Body of pancreas (tissue), 4 donors: ENCODE data around the gene GOSR2. TPM values are rescaled to one million over a fixed set of nuclear protein-coding genes. Genes with fewer than 3 reads are reported as not detected.

Experiments used
- ATAC-seq: fragments of 150-250 bp; one replicate; pipeline ENCODE4 v1.9.1; 2016
- DNase-seq, 4 donors: peaks; one replicate each; pipeline ENCODE4 v3.0.0-alpha.2; 2019
- H3K27ac ChIP-seq, 4 donors: fragments of 200-600 bp; sonication (generic); 1 replicate in 3 of 4; 2 replicates in 1 of 4; pipeline versions ENCODE4 v1.5.1 to v1.6.1; 2016 to 2019; ENCODE audit warnings: mild to moderate bottlenecking in 1 of 4, mixed read lengths in 1 of 4, moderate library complexity in 1 of 4
- H3K27me3 ChIP-seq, 2 donors: fragments of 200-600 bp; sonication (generic); one replicate each; pipeline ENCODE4 v1.6.0; 2016; ENCODE audit warnings: mild to moderate bottlenecking in 1 of 2
- H3K36me3 ChIP-seq, 2 donors: fragments of 200-600 bp; sonication (generic); replicated peaks in 1 of 2; 2 replicates each; pipeline ENCODE4 v1.5.1; 2016; ENCODE audit warnings: low read depth in 2 of 2; ENCODE audit not compliant: insufficient read depth in 1 of 2
- H3K4me1 ChIP-seq: fragments of 200-600 bp; sonication (generic); one replicate; pipeline ENCODE4 v1.6.0; 2016
- H3K4me3 ChIP-seq, 2 donors: fragments of 200-600 bp; sonication (generic); 1 replicate in 1 of 2; 2 replicates in 1 of 2; pipeline ENCODE4 v1.5.1; 2016 to 2019
- H3K9me3 ChIP-seq, 3 donors: fragments of 200-600 bp; sonication (generic); 1 replicate in 2 of 3; 2 replicates in 1 of 3; pipeline ENCODE4 v1.5.1; 2016
- POLR2A ChIP-seq, 3 donors: fragments of 450-650 bp; IDR thresholded peaks; one replicate each; pipeline ENCODE4 v1.6.1; 2016; ENCODE audit warnings: antibody characterized with exemption in 3 of 3, mild to moderate bottlenecking in 2 of 3
- WGBS, 2 donors: methylation state at CpG; one replicate each; pipeline ENCODE4 v1.1.5; 2017; 5-methylcytosine and 5-hydroxymethylcytosine counted together
- intact Hi-C: fragments of 100-400 bp; cut with DNase I; formaldehyde crosslinking; loops from one replicate; pipeline ENCODE4 v1.15.1; 2023
- total RNA-seq, 2 donors: library from RNA; depleted of rRNA; stranded (reverse); fragments of >200 nt; gene quantifications; one replicate each; pipeline ENCODE4 v1.1.0, GENCODE V29; 2016
- TF ChIP-seq, protein P1 (sequence below), 7 experiments: fragments of 450-650 bp in 4 of 7; fragments of 200-600 bp in 3 of 7; sonication (generic) in 3 of 7; IDR thresholded peaks; one replicate each; pipeline ENCODE4 v1.5.1; 2016 to 2019; ENCODE audit warnings: antibody characterized with exemption in 7 of 7

GOSR2 gene
- total RNA-seq, 2 donors from 2014 or later, result 41.8 to 46.5 TPM

DNA sequence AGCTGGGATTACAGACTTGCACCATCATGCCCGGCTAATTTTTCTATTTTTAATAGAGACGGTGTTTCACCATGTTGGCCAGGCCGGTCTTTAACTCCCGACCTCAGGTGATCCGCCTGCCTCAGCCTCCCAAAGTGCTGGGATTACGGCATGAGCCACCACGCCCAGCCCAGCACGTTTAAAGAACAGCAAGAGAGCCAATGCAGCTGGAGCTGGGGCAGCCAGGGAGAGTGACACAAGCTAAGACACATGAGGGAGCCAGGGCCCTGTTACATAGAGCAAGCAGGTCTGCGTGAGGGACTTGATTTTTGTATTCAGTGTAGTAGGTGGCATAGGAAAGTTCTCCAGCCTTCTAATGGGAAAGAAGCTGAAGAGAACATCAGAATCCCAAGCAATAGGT, 21.7 kb upstream of the GOSR2 start:
- TF ChIP-seq, protein P1, sequence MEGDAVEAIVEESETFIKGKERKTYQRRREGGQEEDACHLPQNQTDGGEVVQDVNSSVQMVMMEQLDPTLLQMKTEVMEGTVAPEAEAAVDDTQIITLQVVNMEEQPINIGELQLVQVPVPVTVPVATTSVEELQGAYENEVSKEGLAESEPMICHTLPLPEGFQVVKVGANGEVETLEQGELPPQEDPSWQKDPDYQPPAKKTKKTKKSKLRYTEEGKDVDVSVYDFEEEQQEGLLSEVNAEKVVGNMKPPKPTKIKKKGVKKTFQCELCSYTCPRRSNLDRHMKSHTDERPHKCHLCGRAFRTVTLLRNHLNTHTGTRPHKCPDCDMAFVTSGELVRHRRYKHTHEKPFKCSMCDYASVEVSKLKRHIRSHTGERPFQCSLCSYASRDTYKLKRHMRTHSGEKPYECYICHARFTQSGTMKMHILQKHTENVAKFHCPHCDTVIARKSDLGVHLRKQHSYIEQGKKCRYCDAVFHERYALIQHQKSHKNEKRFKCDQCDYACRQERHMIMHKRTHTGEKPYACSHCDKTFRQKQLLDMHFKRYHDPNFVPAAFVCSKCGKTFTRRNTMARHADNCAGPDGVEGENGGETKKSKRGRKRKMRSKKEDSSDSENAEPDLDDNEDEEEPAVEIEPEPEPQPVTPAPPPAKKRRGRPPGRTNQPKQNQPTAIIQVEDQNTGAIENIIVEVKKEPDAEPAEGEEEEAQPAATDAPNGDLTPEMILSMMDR (IDR thresholded peaks at IDR 0.05), result no peak
- no peak for TF ChIP-seq POLR2A (IDR thresholded peaks at IDR 0.05)
- H3K27ac ChIP-seq, result no peak overlapping the region
- peaks cover 0 to 4% (median 0%) of the 10 kb centered on the region in 3 donors for H3K9me3 ChIP-seq
- no peaks in the 10 kb centered on the region for H3K36me3 ChIP-seq
- H3K4me3 ChIP-seq, result no peak overlapping the region
- no peaks in the 10 kb centered on the region for H3K27me3 ChIP-seq
- WGBS, 2 donors, result 79 to 94% methylated on average over 4 to 9 of the region's 9 CpGs
- no peak for DNase-seq
- intact Hi-C loops, result no loop called here
- no peak for ATAC-seq
- H3K4me1 ChIP-seq, result no peaks in the 10 kb centered on the region

DNA sequence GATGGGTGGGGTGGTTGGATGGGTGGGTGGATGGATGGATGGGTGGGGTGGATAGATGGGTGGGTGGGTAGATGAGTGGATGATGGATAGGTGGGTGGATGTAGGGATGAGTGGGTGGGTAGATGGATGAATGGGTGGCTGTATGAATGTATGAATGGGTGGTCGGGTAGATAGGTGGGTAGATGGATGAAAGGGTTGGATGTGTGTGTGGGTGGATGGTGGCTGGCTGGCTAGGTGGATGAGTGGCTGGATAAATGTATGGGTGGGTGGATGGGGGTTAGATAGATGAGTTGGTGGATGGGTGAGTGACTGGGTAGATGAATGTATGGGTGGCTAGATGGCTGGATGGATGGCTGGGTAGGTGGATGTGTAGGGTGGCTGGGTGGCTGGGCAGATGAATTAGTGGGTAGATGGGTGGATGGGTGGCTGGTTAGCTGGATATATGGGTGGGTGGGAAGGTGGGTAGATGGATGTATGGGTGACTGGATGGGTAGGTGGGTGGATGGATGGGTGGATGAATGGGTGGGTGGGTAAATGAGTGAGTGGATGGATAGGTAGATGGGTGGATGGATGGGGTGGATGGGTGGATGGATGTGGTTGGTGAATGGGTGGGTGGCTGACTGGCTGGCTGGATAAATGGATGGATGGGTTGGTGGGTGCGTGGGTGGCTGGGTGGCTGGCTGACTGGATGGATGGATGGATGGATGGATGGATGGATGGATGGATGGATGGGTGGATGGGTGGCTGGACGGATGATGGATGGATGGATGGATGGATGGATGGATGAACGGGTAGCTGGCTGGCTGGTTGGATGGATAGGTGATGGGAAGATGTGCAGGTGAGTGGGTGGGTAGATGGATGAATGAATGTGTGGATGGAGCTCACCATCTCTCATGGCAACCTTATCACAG, 18.9 kb upstream of the GOSR2 start:
- no peak overlapping the region for H3K27ac ChIP-seq

DNA sequence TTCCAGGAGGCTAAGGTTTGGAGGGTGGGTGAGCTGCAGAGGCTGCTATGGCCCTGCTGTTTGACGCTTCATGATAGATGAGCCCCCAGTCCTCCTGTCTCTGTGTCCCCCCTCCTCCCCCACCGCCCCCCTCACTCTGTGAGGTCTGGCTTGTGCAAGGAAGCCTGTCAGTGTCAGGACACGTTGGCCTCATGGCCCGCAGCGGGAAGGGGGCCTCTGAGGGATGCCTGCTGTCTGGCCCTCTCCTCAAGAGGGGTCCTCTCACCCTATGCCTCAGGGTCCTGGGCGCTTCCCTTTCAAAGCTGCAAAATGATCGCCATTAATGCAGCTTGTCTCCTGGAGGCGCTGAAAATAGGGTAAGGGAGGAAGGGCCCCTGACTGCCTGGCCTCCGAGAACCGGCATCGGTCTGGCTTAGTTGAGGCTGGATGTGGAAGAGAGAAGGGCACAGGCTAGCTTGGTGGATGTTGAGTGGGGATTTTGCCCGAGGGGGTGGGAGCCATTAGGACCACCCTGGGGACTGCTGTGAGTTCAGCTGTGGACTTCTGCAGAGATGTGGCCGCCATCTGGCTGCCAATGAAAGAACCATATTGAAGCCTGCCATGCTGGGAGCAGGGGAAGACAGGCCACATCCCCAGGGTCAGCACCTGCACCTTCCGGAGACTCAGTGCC, 14.8 kb upstream of the GOSR2 start:
- no peak overlapping the region for H3K4me3 ChIP-seq
- H3K9me3 ChIP-seq, result no peaks in the 10 kb centered on the region
- 66 to 94% methylated on average over 6 to 14 of the region's 14 CpGs for WGBS, 2 donors
- H3K27me3 ChIP-seq, result no peaks in the 10 kb centered on the region
- TF ChIP-seq, protein P1 (IDR thresholded peaks at IDR 0.05), result no peak
- no peak for TF ChIP-seq POLR2A (IDR thresholded peaks at IDR 0.05)
- peaks cover 10% of the 10 kb centered on the region for H3K4me1 ChIP-seq
- intact Hi-C loops, result no loop called here
- ATAC-seq, result no peak
- H3K27ac ChIP-seq, result no peak overlapping the region
- DNase-seq, result no peak
- H3K36me3 ChIP-seq, result no peaks in the 10 kb centered on the region

More for the DNA sequence above, 18.9 kb upstream of the GOSR2 start:
- Histone ChIP-seq H3K27me3 (no peaks in the 10 kb centered on the region), H3K36me3 (no peaks in the 10 kb centered on the region), H3K4me3 (no peak overlapping the region), H3K9me3 (no peaks in the 10 kb centered on the region), H3K4me1 (no peaks in the 10 kb centered on the region)
- no peak for DNase-seq
- ATAC-seq, result no peak
- WGBS, 2 donors, result 77 to 84% methylated on average over 4 of the region's 4 CpGs
- no peak for TF ChIP-seq POLR2A (IDR thresholded peaks at IDR 0.05)
- TF ChIP-seq, protein P1 (IDR thresholded peaks at IDR 0.05), result no peak
- intact Hi-C loops, result no loop called here

DNA sequence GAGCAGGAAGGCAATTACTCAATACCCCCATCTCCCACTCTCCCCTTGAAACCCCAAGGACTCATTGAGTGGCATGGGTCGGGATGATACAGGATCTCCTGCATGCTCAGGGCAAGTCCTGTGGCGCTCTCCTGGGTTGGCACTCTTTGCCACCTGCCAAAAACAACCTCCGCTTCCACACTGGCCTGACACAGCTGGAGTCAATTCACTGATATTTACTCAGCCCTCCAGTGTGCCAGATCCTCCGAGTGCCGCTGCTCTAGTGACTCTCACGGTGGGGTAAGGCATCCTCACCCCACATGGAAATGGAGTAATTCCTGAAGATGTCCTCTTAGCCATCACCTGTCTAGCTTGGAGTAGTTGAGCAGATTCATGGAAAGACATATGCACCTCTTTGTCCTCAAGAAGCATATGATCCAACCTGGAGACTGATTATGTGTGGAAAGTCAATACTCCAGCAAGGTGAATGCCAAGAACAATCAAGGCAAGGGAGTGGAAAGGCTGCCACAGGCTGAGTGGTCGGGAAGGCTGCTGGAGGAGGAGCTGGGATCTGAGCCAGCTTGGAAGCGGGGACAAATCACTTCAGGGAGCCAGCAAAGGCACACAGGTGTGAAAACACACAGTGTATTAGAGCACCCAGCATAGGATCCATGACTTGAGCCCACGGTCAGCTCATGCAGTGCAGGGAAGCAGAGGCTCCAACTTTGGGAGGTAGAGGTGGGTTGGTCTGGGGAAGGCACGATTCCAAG, 12.6 kb upstream of the GOSR2 start:
- intact Hi-C loops, result no loop called here
- Histone ChIP-seq H3K27ac (no peak overlapping the region), H3K9me3 (no peaks in the 10 kb centered on the region), H3K27me3 (no peaks in the 10 kb centered on the region), H3K36me3 (no peaks in the 10 kb centered on the region), H3K4me1 (peaks cover 10% of the 10 kb centered on the region), H3K4me3 (no peak overlapping the region)
- ATAC-seq, result peak; percentile 48
- peak; percentile 30 to 71 (median 48) for DNase-seq
- 26 to 30% methylated on average over 9 to 10 of the region's 10 CpGs for WGBS, 2 donors
- TF ChIP-seq, protein P1 (IDR thresholded peaks at IDR 0.05), result no peak
- TF ChIP-seq POLR2A (IDR thresholded peaks at IDR 0.05), result no peak
